Parathyroid adenoma (tissue), 2 donors: ENCODE data around the gene C14orf93.

Experiments
- H2AFZ ChIP-seq: fragments of 300-600 bp; sonication (generic); one replicate; pipeline ENCODE4 v1.7.0; 2017; ENCODE audit warnings: antibody characterized with exemption, mild to moderate bottlenecking
- H3K27ac ChIP-seq: fragments of 300-600 bp; sonication (generic); one replicate; pipeline ENCODE4 v1.7.0; 2017
- H3K27me3 ChIP-seq: fragments of 300-600 bp; sonication (generic); one replicate; pipeline ENCODE4 v1.7.0; 2017; ENCODE audit warnings: low read length; ENCODE audit not compliant: control insufficient read depth, insufficient read depth
- H3K36me3 ChIP-seq: fragments of 300-600 bp; sonication (generic); one replicate; pipeline ENCODE4 v1.7.0; 2017; ENCODE audit warnings: low read length; ENCODE audit not compliant: control insufficient read depth, insufficient read depth
- H3K4me1 ChIP-seq: fragments of 300-600 bp; sonication (generic); one replicate; pipeline ENCODE4 v1.7.0; 2017; ENCODE audit warnings: control low read depth
- H3K4me2 ChIP-seq: fragments of 300-600 bp; sonication (generic); one replicate; pipeline ENCODE4 v1.7.0; 2017; ENCODE audit warnings: low read length
- H3K4me3 ChIP-seq: fragments of 300-600 bp; sonication (generic); one replicate; pipeline ENCODE4 v1.7.0; 2017; ENCODE audit warnings: low read depth, low read length
- H3K79me2 ChIP-seq: fragments of 300-600 bp; sonication (generic); one replicate; pipeline ENCODE4 v1.7.0; 2017; ENCODE audit warnings: control low read depth
- H3K9ac ChIP-seq: fragments of 300-600 bp; sonication (generic); one replicate; pipeline ENCODE4 v1.7.0; 2017; ENCODE audit warnings: mild to moderate bottlenecking
- H3K9me3 ChIP-seq: fragments of 300-600 bp; sonication (generic); one replicate; pipeline ENCODE4 v1.7.0; 2017; ENCODE audit warnings: low read length; ENCODE audit not compliant: control insufficient read depth
- CTCF ChIP-seq: fragments of 300-600 bp; sonication (generic); IDR thresholded peaks from one replicate; pipeline ENCODE4 v1.7.0; 2017; ENCODE audit warnings: antibody characterized with exemption, mild to moderate bottlenecking
- donor health status: primary hyperparathyroidism.

C14orf93 gene

GRCh38 chr14:23051141-23052057, 41.5 kb upstream of the C14orf93 start:
- no peak overlapping the region for H3K9ac ChIP-seq
- H2AFZ ChIP-seq = no peak overlapping the region
- H3K27ac ChIP-seq = no peak overlapping the region
- H3K27me3 ChIP-seq = no peaks in the 10 kb centered on the region
- no peak overlapping the region for H3K4me3 ChIP-seq
- H3K4me2 ChIP-seq = no peak overlapping the region
- H3K36me3 ChIP-seq = no peaks in the 10 kb centered on the region
- no peak for TF ChIP-seq CTCF
- H3K4me1 ChIP-seq = peaks cover 6% of the 10 kb centered on the region
- H3K79me2 ChIP-seq = no peaks in the 10 kb centered on the region
- H3K9me3 ChIP-seq = no peaks in the 10 kb centered on the region

GRCh38 chr14:23049011-23049410, 39.1 kb upstream of the C14orf93 start:
- no peak overlapping the region for H3K4me2 ChIP-seq
- H3K79me2 ChIP-seq = no peaks in the 10 kb centered on the region
- no peak for TF ChIP-seq CTCF
- no peak overlapping the region for H3K9ac ChIP-seq
- H3K27me3 ChIP-seq = no peaks in the 10 kb centered on the region
- H3K36me3 ChIP-seq = no peaks in the 10 kb centered on the region
- no peaks in the 10 kb centered on the region for H3K4me1 ChIP-seq
- H3K4me3 ChIP-seq = no peak overlapping the region
- H3K9me3 ChIP-seq = no peaks in the 10 kb centered on the region
- H3K27ac ChIP-seq = no peak overlapping the region
- H2AFZ ChIP-seq = no peak overlapping the region

- no peak overlapping the region for H2AFZ ChIP-seq
- TF ChIP-seq CTCF = no peak
- no peaks in the 10 kb centered on the region for H3K79me2 ChIP-seq
- H3K4me3 ChIP-seq = no peak overlapping the region
- H3K4me2 ChIP-seq = no peak overlapping the region
- H3K36me3 ChIP-seq = no peaks in the 10 kb centered on the region
- no peaks in the 10 kb centered on the region for H3K9me3 ChIP-seq
- no peaks in the 10 kb centered on the region for H3K27me3 ChIP-seq
- no peaks in the 10 kb centered on the region for H3K4me1 ChIP-seq
- no peak overlapping the region for H3K27ac ChIP-seq
- H3K9ac ChIP-seq = no peak overlapping the region
These were observed 38.1 kb upstream of the C14orf93 start for GRCh38 chr14:23047751-23048693.

GRCh38 chr14:23047034-23047634, 37.2 kb upstream of the C14orf93 start:
- Histone ChIP-seq H3K27ac (no peak overlapping the region), H3K4me2 (no peak overlapping the region), H3K79me2 (no peaks in the 10 kb centered on the region), H3K4me3 (no peak overlapping the region), H3K9me3 (no peaks in the 10 kb centered on the region), H2AFZ (no peak overlapping the region), H3K9ac (no peak overlapping the region), H3K36me3 (no peaks in the 10 kb centered on the region), H3K27me3 (no peaks in the 10 kb centered on the region), H3K4me1 (no peaks in the 10 kb centered on the region)
- no peak for TF ChIP-seq CTCF
